Memory B cell (primary cell): Measurements from ENCODE around the gene EXOSC5.

Source experiments
- ATAC-seq: fragments of 150-1000 bp; cut with Tn5 transposase; 2 replicates; pipeline ENCODE4 v1.10.0; 2021; ENCODE audit warnings: low read depth, mild to moderate bottlenecking, moderate library complexity
- DNase-seq, 2 donors: peaks; one replicate each; pipeline ENCODE4 v3.0.0; 2022; ENCODE audit warnings: low spot score in 2 of 2
- H3K27ac Mint-ChIP-seq: one replicate; pipeline ENCODE4 v1.8.0; 2022; ENCODE audit warnings: mild to moderate bottlenecking, moderate library complexity, mixed read lengths
- H3K27me3 Mint-ChIP-seq: one replicate; pipeline ENCODE4 v1.8.0; 2022; ENCODE audit warnings: mixed read lengths
- H3K36me3 Mint-ChIP-seq: one replicate; pipeline ENCODE4 v1.8.0; 2022; ENCODE audit warnings: mild to moderate bottlenecking, mixed read lengths
- H3K4me1 Mint-ChIP-seq: one replicate; pipeline ENCODE4 v1.8.0; 2022; ENCODE audit warnings: mixed read lengths
- H3K4me3 Mint-ChIP-seq: one replicate; pipeline ENCODE4 v1.8.0; 2022; ENCODE audit warnings: mild to moderate bottlenecking, moderate library complexity, mixed read lengths
- H3K9me3 Mint-ChIP-seq: one replicate; pipeline ENCODE4 v1.8.0; 2022; ENCODE audit warnings: mixed read lengths

EXOSC5 gene

DNA sequence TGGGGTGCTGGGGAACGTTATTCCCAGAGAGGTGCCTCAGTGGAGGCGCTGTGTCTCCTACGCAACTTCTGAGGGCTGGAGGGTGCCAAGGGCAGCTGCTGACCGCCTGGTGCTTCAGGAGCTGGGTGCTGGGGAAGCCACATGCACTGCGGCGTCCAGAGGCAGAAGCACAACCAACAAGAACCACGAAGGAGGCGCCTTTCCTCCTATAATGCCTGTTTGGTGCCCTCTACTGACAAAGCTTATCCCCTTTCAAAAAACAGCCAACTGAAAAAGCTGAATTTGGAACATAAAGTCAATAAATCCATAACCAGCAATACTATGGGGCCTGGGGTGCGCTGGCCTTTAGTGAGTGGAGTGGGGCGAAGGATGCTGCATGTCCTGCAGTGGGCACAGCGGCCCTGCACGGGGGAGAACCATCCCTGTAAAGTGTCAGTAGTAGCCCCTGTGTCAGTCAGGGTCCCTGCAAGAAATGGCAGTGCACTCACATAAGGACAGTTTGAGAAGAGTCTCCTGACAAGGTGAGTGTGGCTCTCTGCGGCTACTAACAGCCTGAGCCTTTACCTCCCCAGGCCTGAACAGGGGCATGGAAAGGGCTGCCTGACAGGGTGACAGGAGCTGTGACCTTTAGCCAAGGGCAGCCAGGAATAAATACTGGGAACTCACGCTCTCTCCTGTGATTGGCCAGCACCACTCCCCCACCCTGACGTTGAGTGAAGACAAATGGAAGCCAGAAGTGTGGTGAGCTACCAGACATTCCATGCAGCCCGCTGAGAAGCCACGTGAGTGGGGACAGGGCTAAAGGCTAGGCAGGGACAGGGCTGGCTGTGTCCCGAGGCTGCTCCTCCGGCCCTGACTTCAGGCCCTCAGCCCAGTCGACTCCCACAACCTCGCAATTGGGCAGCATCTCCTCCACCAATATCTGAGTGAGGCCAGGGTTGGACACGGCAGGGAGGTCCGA, 34.5 kb upstream of the EXOSC5 start:
- H3K27me3 Mint-ChIP-seq: no peaks in the 10 kb centered on the region
- DNase-seq (no peak), ATAC-seq (no peak)
- peak overlapping the region; percentile 3 for H3K27ac Mint-ChIP-seq
- no peak overlapping the region for H3K4me3 Mint-ChIP-seq
- H3K9me3 Mint-ChIP-seq: no peaks in the 10 kb centered on the region
- H3K36me3 Mint-ChIP-seq: peaks cover 15% of the 10 kb centered on the region
- peaks cover 13% of the 10 kb centered on the region for H3K4me1 Mint-ChIP-seq

DNA sequence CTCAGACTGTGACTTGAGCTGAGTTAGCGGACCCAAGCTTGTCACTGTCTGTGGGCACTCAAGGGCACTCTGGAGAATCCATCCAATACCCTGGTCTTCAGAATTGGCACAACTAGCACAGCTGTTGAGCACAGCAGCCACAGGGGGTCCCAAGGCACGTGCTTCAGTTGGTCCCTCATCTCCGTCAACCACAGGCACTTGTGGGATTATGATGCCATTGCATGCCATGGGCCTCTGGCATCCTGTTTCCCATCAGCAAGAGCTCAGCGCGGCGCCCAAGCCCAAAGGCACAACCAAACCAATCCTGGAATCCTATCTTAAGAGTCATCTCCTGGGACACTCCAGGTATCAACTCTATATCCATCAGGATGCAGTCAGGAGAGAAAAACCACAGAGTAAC, 33.8 kb upstream of the EXOSC5 start:
- Mint-ChIP-seq H3K27me3 (no peaks in the 10 kb centered on the region), H3K4me1 (peaks cover 10% of the 10 kb centered on the region), H3K36me3 (peaks cover 13% of the 10 kb centered on the region), H3K4me3 (no peak overlapping the region), H3K9me3 (no peaks in the 10 kb centered on the region), H3K27ac (no peak overlapping the region)
- DNase-seq (no peak), ATAC-seq (no peak)

- Mint-ChIP-seq H3K36me3 (peaks cover 13% of the 10 kb centered on the region), H3K9me3 (no peaks in the 10 kb centered on the region), H3K27me3 (no peaks in the 10 kb centered on the region), H3K4me1 (peaks cover 10% of the 10 kb centered on the region), H3K27ac (peak overlapping the region; percentile 62), H3K4me3 (no peak overlapping the region)
- DNase-seq: no peak
- ATAC-seq: no peak
These were observed 31.3 kb upstream of the EXOSC5 start for GRCh38 chr19:41428481-41428859.

- H3K4me1 Mint-ChIP-seq: peaks cover 10% of the 10 kb centered on the region
- peak overlapping the region; percentile 15 for H3K4me3 Mint-ChIP-seq
- no peaks in the 10 kb centered on the region for H3K9me3 Mint-ChIP-seq
- H3K27me3 Mint-ChIP-seq: no peaks in the 10 kb centered on the region
- peaks cover 13% of the 10 kb centered on the region for H3K36me3 Mint-ChIP-seq
- DNase-seq (no peak), ATAC-seq (no peak)
- peak overlapping the region; percentile 62 for H3K27ac Mint-ChIP-seq
These were observed 30.7 kb upstream of the EXOSC5 start for GRCh38 chr19:41427647-41428480.

- ATAC-seq (no peak), DNase-seq (no peak)
- H3K27ac Mint-ChIP-seq: peak within 1 kb of the TSS; percentile 14
- H3K9me3 Mint-ChIP-seq: no peaks in the 10 kb centered on the region
- H3K27me3 Mint-ChIP-seq: no peaks in the 10 kb centered on the region
- H3K4me1 Mint-ChIP-seq: peaks cover 10% of the 10 kb centered on the region
- H3K4me3 Mint-ChIP-seq: peak within 1 kb of the TSS; percentile 15
- H3K36me3 Mint-ChIP-seq: peaks cover 14% of the 10 kb centered on the region
These were observed 29.9 kb upstream of the EXOSC5 start, which contains the start of gene B3GNT8 for GRCh38 chr19:41426952-41427646. TSS of gene B3GNT8 (minus strand) at chr19:41427374. CDS start at chr19:41426778, 596 bp downstream.

- Mint-ChIP-seq H3K4me1 (peaks cover 12% of the 10 kb centered on the region), H3K4me3 (no peak overlapping the region), H3K27me3 (no peaks in the 10 kb centered on the region), H3K27ac (no peak overlapping the region), H3K36me3 (peaks cover 20% of the 10 kb centered on the region), H3K9me3 (no peaks in the 10 kb centered on the region)
- DNase-seq (no peak), ATAC-seq (no peak)
These were observed 29.1 kb upstream of the EXOSC5 start for GRCh38 chr19:41426116-41426841.

DNA sequence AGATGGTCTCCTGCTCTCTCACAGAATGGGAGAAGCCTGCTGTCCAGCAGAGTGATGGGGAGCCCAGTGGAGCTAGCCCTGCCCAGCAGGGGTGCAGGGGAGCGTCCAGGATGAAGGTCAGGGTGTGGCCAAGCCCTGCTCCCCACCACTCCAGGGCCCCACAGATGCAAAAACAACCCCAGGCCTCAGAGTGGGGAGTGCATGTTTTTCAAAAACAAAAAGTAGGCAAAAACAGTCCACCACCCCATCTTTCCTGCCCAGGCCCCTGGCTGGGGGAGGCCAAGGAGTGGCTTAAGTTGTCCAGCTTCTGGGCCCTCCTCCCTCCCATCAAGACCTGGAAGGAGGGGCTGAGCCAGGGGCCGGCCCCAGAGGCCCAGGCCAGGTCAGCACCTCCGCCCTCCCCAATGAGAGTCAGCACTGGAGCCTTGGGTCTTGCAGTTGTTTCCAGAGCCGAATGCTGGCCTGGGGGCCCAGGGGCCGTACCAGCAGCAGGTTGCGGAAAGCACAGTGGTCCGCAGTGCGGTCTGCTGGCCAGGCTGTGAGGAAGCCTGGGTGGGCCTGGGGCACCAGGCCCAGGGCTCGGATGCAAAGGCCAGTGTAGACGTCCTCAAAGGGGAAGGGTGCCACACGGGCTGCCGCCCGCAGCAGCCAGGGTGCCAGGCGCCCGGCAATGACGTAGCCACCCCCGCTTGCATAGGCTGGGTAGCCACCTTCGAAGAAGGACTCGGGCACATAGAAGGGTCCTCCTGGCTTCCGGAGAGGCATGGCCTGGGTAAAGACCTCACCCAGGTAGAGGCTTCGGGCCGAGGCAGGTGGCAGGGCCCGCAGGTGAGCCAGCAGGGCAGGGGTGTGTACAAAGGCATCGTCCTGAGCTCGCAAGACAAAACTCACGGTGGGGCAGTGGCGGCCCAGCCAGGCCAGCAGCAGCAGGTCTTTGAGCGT, 28.3 kb upstream of the EXOSC5 start:
- H3K4me1 Mint-ChIP-seq: peaks cover 15% of the 10 kb centered on the region
- peaks cover 23% of the 10 kb centered on the region for H3K36me3 Mint-ChIP-seq
- ATAC-seq (no peak), DNase-seq (no peak)
- no peaks in the 10 kb centered on the region for H3K9me3 Mint-ChIP-seq
- H3K27ac Mint-ChIP-seq: no peak overlapping the region
- no peak overlapping the region for H3K4me3 Mint-ChIP-seq
- H3K27me3 Mint-ChIP-seq: no peaks in the 10 kb centered on the region

DNA sequence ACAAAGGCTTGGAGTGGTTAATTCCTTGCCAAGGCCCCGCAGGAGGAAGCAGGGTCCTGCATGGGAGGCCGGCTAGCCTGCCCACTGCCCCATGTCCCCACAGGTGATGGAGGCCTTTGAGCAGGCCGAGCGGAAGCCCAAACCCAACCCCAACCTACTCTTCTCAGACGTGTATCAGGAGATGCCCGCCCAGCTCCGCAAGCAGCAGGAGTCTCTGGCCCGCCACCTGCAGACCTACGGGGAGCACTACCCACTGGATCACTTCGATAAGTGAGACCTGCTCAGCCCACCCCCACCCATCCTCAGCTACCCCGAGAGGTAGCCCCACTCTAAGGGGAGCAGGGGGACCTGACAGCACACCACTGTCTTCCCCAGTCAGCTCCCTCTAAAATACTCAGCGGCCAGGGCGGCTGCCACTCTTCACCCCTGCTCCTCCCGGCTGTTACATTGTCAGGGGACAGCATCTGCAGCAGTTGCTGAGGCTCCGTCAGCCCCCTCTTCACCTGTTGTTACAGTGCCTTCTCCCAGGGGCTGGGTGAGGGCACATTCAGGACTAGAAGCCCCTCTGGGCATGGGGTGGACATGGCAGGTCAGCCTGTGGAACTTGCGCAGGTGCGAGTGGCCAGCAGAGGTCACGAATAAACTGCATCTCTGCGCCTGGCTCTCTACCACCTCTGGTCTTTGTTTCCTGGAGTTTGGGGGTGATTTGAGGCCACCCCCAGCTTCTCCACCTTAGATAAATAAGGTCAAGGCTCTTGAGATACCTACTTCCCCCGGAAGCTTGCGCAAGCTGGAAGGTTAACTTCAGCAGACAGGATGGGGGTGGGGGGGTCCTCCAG, 27.4 kb upstream of the EXOSC5 start:
- ATAC-seq: no peak
- no peak overlapping the region for H3K4me3 Mint-ChIP-seq
- peaks cover 15% of the 10 kb centered on the region for H3K4me1 Mint-ChIP-seq
- H3K36me3 Mint-ChIP-seq: peaks cover 30% of the 10 kb centered on the region
- no peak for DNase-seq
- no peaks in the 10 kb centered on the region for H3K9me3 Mint-ChIP-seq
- no peak overlapping the region for H3K27ac Mint-ChIP-seq
- no peaks in the 10 kb centered on the region for H3K27me3 Mint-ChIP-seq

DNA sequence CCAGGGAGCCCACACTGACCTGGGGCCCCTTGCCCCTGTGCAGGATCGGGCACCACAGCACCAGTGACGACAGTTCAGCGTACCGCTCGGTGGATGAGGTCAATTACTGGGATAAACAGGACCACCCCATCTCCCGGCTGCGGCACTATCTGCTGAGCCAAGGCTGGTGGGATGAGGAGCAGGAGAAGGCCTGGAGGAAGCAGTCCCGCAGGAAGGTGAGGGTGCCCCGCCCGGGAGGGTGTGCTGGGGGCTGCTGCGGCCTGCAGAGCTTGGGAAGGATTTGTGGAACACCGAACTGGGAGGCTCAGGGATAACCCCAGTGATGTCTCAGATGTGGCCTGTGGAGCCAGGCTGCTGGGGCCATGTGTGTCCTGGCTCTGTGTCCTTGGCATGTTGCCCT, 25.8 kb upstream of the EXOSC5 start:
- DNase-seq (no peak), ATAC-seq (no peak)
- Mint-ChIP-seq H3K4me1 (peaks cover 14% of the 10 kb centered on the region), H3K4me3 (no peak overlapping the region), H3K36me3 (peaks cover 32% of the 10 kb centered on the region), H3K9me3 (no peaks in the 10 kb centered on the region), H3K27ac (no peak overlapping the region), H3K27me3 (no peaks in the 10 kb centered on the region)

- H3K4me3 Mint-ChIP-seq: no peak overlapping the region
- DNase-seq: no peak
- peaks cover 32% of the 10 kb centered on the region for H3K36me3 Mint-ChIP-seq
- H3K27me3 Mint-ChIP-seq: no peaks in the 10 kb centered on the region
- no peaks in the 10 kb centered on the region for H3K9me3 Mint-ChIP-seq
- no peak overlapping the region for H3K27ac Mint-ChIP-seq
- peaks cover 9% of the 10 kb centered on the region for H3K4me1 Mint-ChIP-seq
- ATAC-seq: no peak
These were observed 25.3 kb upstream of the EXOSC5 start for GRCh38 chr19:41422456-41422855.

DNA sequence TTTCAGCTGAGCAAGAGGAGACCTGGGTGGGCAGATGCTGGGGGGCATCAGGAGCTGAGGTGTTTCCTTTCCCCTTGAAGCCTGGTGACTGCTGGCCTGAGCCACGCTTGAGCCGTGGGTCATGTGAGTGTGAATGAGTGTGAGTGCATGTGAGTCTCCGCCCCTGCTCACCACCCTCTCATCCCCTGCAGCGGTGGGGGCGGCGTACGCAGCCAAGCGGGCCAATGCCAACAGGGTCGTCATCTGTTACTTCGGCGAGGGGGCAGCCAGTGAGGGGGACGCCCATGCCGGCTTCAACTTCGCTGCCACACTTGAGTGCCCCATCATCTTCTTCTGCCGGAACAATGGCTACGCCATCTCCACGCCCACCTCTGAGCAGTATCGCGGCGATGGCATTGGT, 24.8 kb upstream of the EXOSC5 start:
- ATAC-seq (no peak), DNase-seq (no peak)
- Mint-ChIP-seq H3K9me3 (no peaks in the 10 kb centered on the region), H3K4me1 (peaks cover 7% of the 10 kb centered on the region), H3K4me3 (no peak overlapping the region), H3K27me3 (no peaks in the 10 kb centered on the region), H3K27ac (no peak overlapping the region), H3K36me3 (peaks cover 34% of the 10 kb centered on the region)

GRCh38 chr19:41421314-41421713, 24.2 kb upstream of the EXOSC5 start:
- Mint-ChIP-seq H3K4me1 (peaks cover 5% of the 10 kb centered on the region), H3K9me3 (no peaks in the 10 kb centered on the region), H3K27me3 (no peaks in the 10 kb centered on the region), H3K36me3 (peaks cover 36% of the 10 kb centered on the region), H3K27ac (no peak overlapping the region), H3K4me3 (no peak overlapping the region)
- ATAC-seq: no peak
- DNase-seq: no peak
